Parathyroid adenoma (tissue), 2 donors: ENCODE measurements around the gene FAM83E.

ENCODE experiments used
- H2AFZ ChIP-seq: fragments of 300-600 bp; sonication (generic); one replicate; pipeline ENCODE4 v1.7.0; 2017; ENCODE audit warnings: antibody characterized with exemption, mild to moderate bottlenecking
- H3K27ac ChIP-seq: fragments of 300-600 bp; sonication (generic); one replicate; pipeline ENCODE4 v1.7.0; 2017
- H3K27me3 ChIP-seq: fragments of 300-600 bp; sonication (generic); one replicate; pipeline ENCODE4 v1.7.0; 2017; ENCODE audit warnings: low read length; ENCODE audit not compliant: control insufficient read depth, insufficient read depth
- H3K36me3 ChIP-seq: fragments of 300-600 bp; sonication (generic); one replicate; pipeline ENCODE4 v1.7.0; 2017; ENCODE audit warnings: low read length; ENCODE audit not compliant: control insufficient read depth, insufficient read depth
- H3K4me1 ChIP-seq: fragments of 300-600 bp; sonication (generic); one replicate; pipeline ENCODE4 v1.7.0; 2017; ENCODE audit warnings: control low read depth
- H3K4me2 ChIP-seq: fragments of 300-600 bp; sonication (generic); one replicate; pipeline ENCODE4 v1.7.0; 2017; ENCODE audit warnings: low read length
- H3K4me3 ChIP-seq: fragments of 300-600 bp; sonication (generic); one replicate; pipeline ENCODE4 v1.7.0; 2017; ENCODE audit warnings: low read depth, low read length
- H3K79me2 ChIP-seq: fragments of 300-600 bp; sonication (generic); one replicate; pipeline ENCODE4 v1.7.0; 2017; ENCODE audit warnings: control low read depth
- H3K9ac ChIP-seq: fragments of 300-600 bp; sonication (generic); one replicate; pipeline ENCODE4 v1.7.0; 2017; ENCODE audit warnings: mild to moderate bottlenecking
- H3K9me3 ChIP-seq: fragments of 300-600 bp; sonication (generic); one replicate; pipeline ENCODE4 v1.7.0; 2017; ENCODE audit warnings: low read length; ENCODE audit not compliant: control insufficient read depth
- TF ChIP-seq, protein P1 (sequence below): fragments of 300-600 bp; sonication (generic); IDR thresholded peaks from one replicate; pipeline ENCODE4 v1.7.0; 2017; ENCODE audit warnings: antibody characterized with exemption, mild to moderate bottlenecking
- donor health status: primary hyperparathyroidism.

The FAM83E gene

DNA sequence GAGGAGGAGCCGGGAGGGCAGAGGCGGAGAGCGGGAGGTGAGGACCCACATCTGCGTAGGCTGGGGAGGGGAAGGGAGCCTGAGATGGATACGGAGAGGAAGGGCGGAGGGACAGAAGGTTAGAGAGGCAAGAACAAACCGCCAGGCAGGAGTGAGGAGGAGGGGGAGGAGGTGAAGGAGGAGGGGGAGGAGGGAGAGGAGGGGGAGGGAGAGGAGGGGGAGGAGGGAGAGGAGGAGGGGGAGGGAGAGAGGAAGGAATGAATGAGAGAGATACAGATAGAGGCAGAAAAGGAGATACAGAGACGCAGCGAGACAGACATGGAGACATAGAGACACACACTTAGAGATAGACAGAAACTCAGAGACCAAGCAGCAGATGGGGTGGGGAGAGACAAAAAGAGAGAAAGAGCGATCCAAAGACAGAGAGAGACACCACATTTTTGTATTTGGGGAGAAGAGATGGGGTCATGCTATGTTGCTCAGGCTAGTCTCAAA lies 31.9 kb upstream of the FAM83E start:
- no peak overlapping the region for H3K9ac ChIP-seq
- TF ChIP-seq, protein P1, sequence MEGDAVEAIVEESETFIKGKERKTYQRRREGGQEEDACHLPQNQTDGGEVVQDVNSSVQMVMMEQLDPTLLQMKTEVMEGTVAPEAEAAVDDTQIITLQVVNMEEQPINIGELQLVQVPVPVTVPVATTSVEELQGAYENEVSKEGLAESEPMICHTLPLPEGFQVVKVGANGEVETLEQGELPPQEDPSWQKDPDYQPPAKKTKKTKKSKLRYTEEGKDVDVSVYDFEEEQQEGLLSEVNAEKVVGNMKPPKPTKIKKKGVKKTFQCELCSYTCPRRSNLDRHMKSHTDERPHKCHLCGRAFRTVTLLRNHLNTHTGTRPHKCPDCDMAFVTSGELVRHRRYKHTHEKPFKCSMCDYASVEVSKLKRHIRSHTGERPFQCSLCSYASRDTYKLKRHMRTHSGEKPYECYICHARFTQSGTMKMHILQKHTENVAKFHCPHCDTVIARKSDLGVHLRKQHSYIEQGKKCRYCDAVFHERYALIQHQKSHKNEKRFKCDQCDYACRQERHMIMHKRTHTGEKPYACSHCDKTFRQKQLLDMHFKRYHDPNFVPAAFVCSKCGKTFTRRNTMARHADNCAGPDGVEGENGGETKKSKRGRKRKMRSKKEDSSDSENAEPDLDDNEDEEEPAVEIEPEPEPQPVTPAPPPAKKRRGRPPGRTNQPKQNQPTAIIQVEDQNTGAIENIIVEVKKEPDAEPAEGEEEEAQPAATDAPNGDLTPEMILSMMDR: no peak
- peak overlapping the region; percentile 92 for H3K27ac ChIP-seq
- H3K9me3 ChIP-seq: no peaks in the 10 kb centered on the region
- no peaks in the 10 kb centered on the region for H3K36me3 ChIP-seq
- H3K4me3 ChIP-seq: peak overlapping the region; percentile 92
- peak overlapping the region; percentile 99 for H3K4me2 ChIP-seq
- peaks cover 3% of the 10 kb centered on the region for H3K79me2 ChIP-seq
- no peaks in the 10 kb centered on the region for H3K27me3 ChIP-seq
- H3K4me1 ChIP-seq: peaks cover 7% of the 10 kb centered on the region
- peak overlapping the region; percentile 98 for H2AFZ ChIP-seq

DNA sequence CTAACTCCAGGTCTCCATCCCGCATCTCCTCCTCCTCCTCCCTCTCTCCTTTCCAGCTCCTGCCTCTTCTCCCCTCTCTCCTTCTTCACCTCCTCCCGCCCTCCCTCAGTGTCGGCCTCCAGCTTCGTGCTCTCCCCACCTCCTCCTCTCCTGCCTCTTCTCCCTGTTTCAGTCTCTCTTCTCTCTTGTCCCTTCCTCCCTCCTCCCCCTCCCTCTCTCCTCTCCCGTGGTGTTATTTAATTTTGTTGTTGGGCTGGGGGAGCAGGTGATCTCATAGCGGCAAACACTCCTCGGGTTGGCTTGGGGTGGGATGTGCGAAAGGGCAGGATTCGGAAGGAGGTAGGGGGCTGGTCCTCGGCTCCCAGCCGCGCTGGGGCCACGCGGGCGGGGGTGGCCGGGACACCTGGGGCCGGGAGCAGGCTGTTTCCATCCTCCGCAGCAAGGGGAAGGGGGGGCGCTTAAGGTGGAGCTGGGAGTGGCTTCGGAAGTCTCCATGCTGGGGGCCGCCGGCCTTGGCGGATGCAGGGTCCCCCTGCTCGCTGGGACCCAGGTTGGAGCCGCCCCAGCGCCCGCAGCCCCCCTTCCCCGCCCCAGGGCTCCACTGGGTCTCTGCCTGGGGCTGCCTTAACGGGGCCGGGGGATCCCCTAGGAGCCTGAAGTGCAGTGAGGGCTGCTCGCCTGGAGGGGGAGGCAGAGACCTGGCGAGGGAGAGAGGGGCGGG lies 31.3 kb upstream of the FAM83E start, which contains the start of gene CA11:
Gene CA11 (minus strand): TSS at position 187 of the 721 bp plus-strand sequence. CDS start 555 bp downstream, outside the sequence.
- Histone ChIP-seq H3K9me3 (no peaks in the 10 kb centered on the region), H3K4me2 (peak within 1 kb of the TSS; percentile 99), H3K27ac (peak within 1 kb of the TSS; percentile 92), H3K79me2 (peaks cover 3% of the 10 kb centered on the region), H3K27me3 (no peaks in the 10 kb centered on the region), H3K4me1 (peaks cover 7% of the 10 kb centered on the region), H3K9ac (peak within 1 kb of the TSS; percentile 70), H3K4me3 (peak within 1 kb of the TSS; percentile 92), H3K36me3 (no peaks in the 10 kb centered on the region), H2AFZ (peak within 1 kb of the TSS; percentile 98)
- TF ChIP-seq, protein P1: peak; percentile 98

DNA sequence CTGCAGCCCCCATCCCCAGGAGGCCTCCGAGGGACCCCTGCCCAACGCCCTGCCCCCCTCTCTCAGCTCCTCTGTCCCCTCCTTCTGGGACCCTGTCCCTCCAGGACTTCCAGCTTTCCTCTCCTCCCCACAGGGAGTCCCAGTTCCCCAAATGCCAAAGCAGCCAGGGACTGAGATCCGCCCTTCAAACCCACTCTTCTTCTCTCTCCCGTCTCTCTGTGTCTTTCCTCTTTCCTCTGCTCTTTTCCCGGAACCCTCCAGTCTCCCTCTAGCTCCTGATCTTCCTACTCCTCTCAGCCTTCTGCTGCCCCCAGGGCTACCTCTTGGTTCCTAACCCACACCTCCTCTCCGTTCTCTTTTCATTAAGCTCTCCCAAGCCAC lies 30.7 kb upstream of the FAM83E start:
- H2AFZ ChIP-seq: peak overlapping the region; percentile 98
- H3K4me2 ChIP-seq: peak overlapping the region; percentile 99
- H3K79me2 ChIP-seq: peaks cover 3% of the 10 kb centered on the region
- H3K27ac ChIP-seq: peak overlapping the region; percentile 92
- H3K36me3 ChIP-seq: no peaks in the 10 kb centered on the region
- TF ChIP-seq, protein P1: no peak
- H3K27me3 ChIP-seq: no peaks in the 10 kb centered on the region
- peaks cover 7% of the 10 kb centered on the region for H3K4me1 ChIP-seq
- no peaks in the 10 kb centered on the region for H3K9me3 ChIP-seq
- H3K4me3 ChIP-seq: peak overlapping the region; percentile 92
- H3K9ac ChIP-seq: peak overlapping the region; percentile 70

DNA sequence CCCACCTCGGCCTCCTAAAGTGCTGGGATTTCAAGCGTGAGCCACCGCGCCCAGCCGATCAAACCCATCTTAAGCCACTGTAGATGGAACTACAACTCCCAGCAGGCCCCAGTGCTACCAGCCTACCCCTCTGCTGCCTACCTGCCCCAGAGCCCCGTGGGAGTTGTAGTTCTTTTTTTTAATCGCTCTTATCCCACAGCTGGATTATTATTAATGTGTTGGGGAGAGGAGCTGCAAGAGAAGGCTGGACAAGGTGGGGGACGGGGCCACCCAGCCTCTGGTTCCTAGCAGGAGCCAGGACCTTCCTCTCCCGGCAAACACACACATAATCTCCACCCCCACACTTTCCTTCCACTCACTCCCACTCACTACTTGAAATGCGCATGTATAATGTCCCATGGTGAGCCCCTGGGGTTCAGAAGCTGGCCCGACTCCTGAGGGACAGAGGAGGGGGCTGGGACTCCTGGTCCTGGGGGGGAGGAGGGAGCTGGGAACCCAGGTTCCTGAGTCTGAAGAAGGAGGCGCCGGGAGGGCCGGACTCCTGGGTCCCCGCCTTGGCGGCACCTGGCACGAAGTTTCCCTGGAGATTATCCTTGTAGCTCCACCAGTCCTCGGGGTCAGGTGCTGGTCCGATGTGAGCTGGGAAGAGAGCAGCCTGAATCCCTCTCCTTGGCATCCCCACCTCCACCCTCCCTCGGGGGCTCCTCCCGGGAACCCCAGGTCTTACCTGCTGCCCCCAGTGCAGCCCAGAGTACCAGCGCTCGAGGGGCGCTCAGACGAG lies 30.2 kb upstream of the FAM83E start:
- Histone ChIP-seq H3K4me1 (peaks cover 7% of the 10 kb centered on the region), H3K4me3 (peak overlapping the region; percentile 92), H3K27me3 (no peaks in the 10 kb centered on the region), H2AFZ (peak overlapping the region; percentile 98), H3K9ac (peak overlapping the region; percentile 70), H3K4me2 (peak overlapping the region; percentile 99), H3K27ac (peak overlapping the region; percentile 92), H3K36me3 (no peaks in the 10 kb centered on the region), H3K9me3 (no peaks in the 10 kb centered on the region), H3K79me2 (peaks cover 3% of the 10 kb centered on the region)
- TF ChIP-seq, protein P1: no peak
